ENCODE data around the gene BTBD9. TPM values are rescaled to one million over a fixed set of nuclear protein-coding genes. Genes with fewer than 3 reads are reported as not detected.

The BTBD9 gene
- total and polyA plus RNA-seq, 2 donors (not counting 3 experiments of a cell fraction or from before 2014, with no cell fraction given): 4.9 to 15.0 TPM

DNA sequence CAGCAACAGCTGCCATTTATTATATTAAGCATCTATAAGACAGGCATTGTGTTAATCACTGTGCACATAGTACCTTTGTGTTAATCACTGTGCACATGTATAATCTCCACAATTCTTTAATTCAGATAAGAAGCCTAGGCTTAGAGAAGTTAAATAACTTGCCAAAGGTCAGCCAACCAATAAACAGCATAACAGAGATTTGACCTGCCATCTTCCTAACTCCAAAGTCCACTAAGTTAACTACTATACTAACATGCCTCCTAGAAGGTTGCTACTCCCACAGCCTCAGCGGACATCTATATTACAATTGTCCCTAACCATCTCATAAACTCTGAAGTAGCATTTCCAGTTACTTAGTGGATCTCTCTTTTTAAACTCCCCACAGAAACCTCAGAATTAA is 3.7 kb downstream of the BTBD9 start:
- no peak overlapping the region for H3K4me2 ChIP-seq (ENCODE audit: insufficient read depth, low read length)
- BruUV-seq (replicated peaks): no TSS peak
- no peaks in the 10 kb centered on the region for H3K9me3 ChIP-seq (replicated peaks; ENCODE audit: control insufficient read depth, insufficient read depth, low read length)
- no peak overlapping the region for H2AFZ ChIP-seq (ENCODE audit: low read depth, low read length)
- peaks cover 2% of the 10 kb centered on the region for H4K20me1 ChIP-seq (replicated peaks; ENCODE audit: control insufficient read depth, extremely low read depth, insufficient read depth, low read length)
- no peaks in the 10 kb centered on the region for H3K36me3 ChIP-seq (ENCODE audit: control insufficient read depth in 2 of 2, extremely low read depth in 1 of 2, insufficient read depth in 2 of 2, low read length in 2 of 2)
- CTCF ChIA-PET: no interaction called here
- H3K4me3 ChIP-seq (replicated peaks in 1 of 3; ENCODE audit: insufficient read depth in 1 of 3, low read depth in 1 of 3, low read length in 3 of 3): no peak overlapping the region
- H3K9ac ChIP-seq (replicated peaks; ENCODE audit: extremely low read depth, insufficient read depth, low read length): no peak overlapping the region
- TF ChIP-seq FOS (IDR thresholded peaks at IDR 0.05; ENCODE audit: borderline replicate concordance, insufficient read depth, low read length) (no peak), MAX (IDR thresholded peaks at IDR 0.05; ENCODE audit: insufficient read depth, insufficient read length) (no peak), JUN (IDR thresholded peaks at IDR 0.05; ENCODE audit: borderline replicate concordance, insufficient read depth, insufficient read length, low read depth) (no peak), POLR2A (IDR thresholded peaks at IDR 0.05; ENCODE audit: low read depth, low read length) (no peak), POLR2AphosphoS5 (IDR thresholded peaks at IDR 0.05; ENCODE audit: insufficient read depth, low read depth, low read length) (no peak), MYC (IDR thresholded peaks at IDR 0.05; ENCODE audit: low read depth, low read length) (no peak), EZH2 (IDR thresholded peaks at IDR 0.05; ENCODE audit: borderline replicate concordance, low read depth, low read length, severe bottlenecking) (no peak), GATA2 (IDR thresholded peaks at IDR 0.05; ENCODE audit: insufficient read depth, insufficient read length, low read depth, low read length) (no peak)
- TF ChIP-seq, protein P1, sequence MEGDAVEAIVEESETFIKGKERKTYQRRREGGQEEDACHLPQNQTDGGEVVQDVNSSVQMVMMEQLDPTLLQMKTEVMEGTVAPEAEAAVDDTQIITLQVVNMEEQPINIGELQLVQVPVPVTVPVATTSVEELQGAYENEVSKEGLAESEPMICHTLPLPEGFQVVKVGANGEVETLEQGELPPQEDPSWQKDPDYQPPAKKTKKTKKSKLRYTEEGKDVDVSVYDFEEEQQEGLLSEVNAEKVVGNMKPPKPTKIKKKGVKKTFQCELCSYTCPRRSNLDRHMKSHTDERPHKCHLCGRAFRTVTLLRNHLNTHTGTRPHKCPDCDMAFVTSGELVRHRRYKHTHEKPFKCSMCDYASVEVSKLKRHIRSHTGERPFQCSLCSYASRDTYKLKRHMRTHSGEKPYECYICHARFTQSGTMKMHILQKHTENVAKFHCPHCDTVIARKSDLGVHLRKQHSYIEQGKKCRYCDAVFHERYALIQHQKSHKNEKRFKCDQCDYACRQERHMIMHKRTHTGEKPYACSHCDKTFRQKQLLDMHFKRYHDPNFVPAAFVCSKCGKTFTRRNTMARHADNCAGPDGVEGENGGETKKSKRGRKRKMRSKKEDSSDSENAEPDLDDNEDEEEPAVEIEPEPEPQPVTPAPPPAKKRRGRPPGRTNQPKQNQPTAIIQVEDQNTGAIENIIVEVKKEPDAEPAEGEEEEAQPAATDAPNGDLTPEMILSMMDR (IDR thresholded peaks at IDR 0.05; ENCODE audit: extremely low read depth in 1 of 2, insufficient read depth in 1 of 2, low read depth in 1 of 2, low read length in 2 of 2): no peak
- FAIRE-seq (no peak), DNase-seq (ENCODE audit: low read depth, low spot score) (no peak)
- H3K27me3 ChIP-seq (ENCODE audit: control insufficient read depth in 2 of 2, insufficient read depth in 2 of 2, low read length in 2 of 2): no peaks in the 10 kb centered on the region
- no peak overlapping the region for H3K27ac ChIP-seq (ENCODE audit: insufficient read depth, low read depth, low read length)
- peaks cover 24% of the 10 kb centered on the region for H3K4me1 ChIP-seq (ENCODE audit: control insufficient read depth, extremely low read depth, insufficient read depth, low read length)
- POLR2A ChIA-PET: no interaction called here
- dilution Hi-C loops (cut with MboI; ENCODE audit: extremely low pct_ligation_motif_present, low sequenced_read_pairs) (no loop called here), intact Hi-C loops (cut with micrococcal nuclease) (no loop called here)
- no peaks in the 10 kb centered on the region for H3K9me1 ChIP-seq (replicated peaks; ENCODE audit: control insufficient read depth, extremely low read depth, insufficient read depth, low read length)
- peaks cover 5% of the 10 kb centered on the region for H3K79me2 ChIP-seq (ENCODE audit: control insufficient read depth, insufficient read depth, low read length)

Measured in endothelial cell of umbilical vein (primary cell).